H9 (cell line): Measurements from ENCODE around the gene VPS72. TPM values are rescaled to one million over a fixed set of nuclear protein-coding genes. Genes with fewer than 3 reads are reported as not detected.

Experiments
- DNase-seq: peaks from one replicate; pipeline ENCODE4 v3.0.0-alpha.2; 2017
- H2AFZ ChIP-seq: one replicate; pipeline ENCODE4 v1.6.1; 2013; ENCODE audit warnings: mild to moderate bottlenecking, low read length, control low read depth, moderate library complexity
- H2AK5ac ChIP-seq: 2 replicates; pipeline ENCODE4 v1.6.1; 2013; ENCODE audit warnings: low read length, control low read depth, mixed read lengths; ENCODE audit not compliant: insufficient read length
- H2BK120ac ChIP-seq: one replicate; pipeline ENCODE4 v1.6.1; 2013; ENCODE audit warnings: low read depth, mild to moderate bottlenecking, low read length, control low read depth, inconsistent platforms; ENCODE audit not compliant: poor library complexity, severe bottlenecking
- H2BK12ac ChIP-seq: 2 replicates; pipeline ENCODE4 v1.6.1; 2013; ENCODE audit warnings: low read length, control low read depth, mixed read lengths, low read depth; ENCODE audit not compliant: insufficient read length
- H2BK15ac ChIP-seq: 2 replicates; pipeline ENCODE4 v1.6.1; 2013; ENCODE audit warnings: low read depth, low read length, control low read depth
- H2BK20ac ChIP-seq: one replicate; pipeline ENCODE4 v1.6.1; 2013; ENCODE audit warnings: low read depth, mild to moderate bottlenecking, low read length, control low read depth, inconsistent platforms; ENCODE audit not compliant: poor library complexity, severe bottlenecking
- H2BK5ac ChIP-seq: 2 replicates; pipeline ENCODE4 v1.6.1; 2013; ENCODE audit warnings: low read length, control low read depth, mixed read lengths; ENCODE audit not compliant: insufficient read length
- H3K14ac ChIP-seq: 2 replicates; pipeline ENCODE4 v1.6.1; 2013; ENCODE audit warnings: low read length, control low read depth; ENCODE audit not compliant: insufficient read depth
- H3K18ac ChIP-seq: 2 replicates; pipeline ENCODE4 v1.6.1; 2013; ENCODE audit warnings: low read depth, mild to moderate bottlenecking, mixed read lengths, low read length, control low read depth; ENCODE audit not compliant: insufficient read length
- H3K23ac ChIP-seq: 2 replicates; pipeline ENCODE4 v1.6.1; 2013; ENCODE audit warnings: low read length, control low read depth, mixed read lengths, low read depth; ENCODE audit not compliant: insufficient read length
- H3K23me2 ChIP-seq: 2 replicates; pipeline ENCODE4 v1.6.1; 2013; ENCODE audit warnings: low read depth, mild to moderate bottlenecking, mixed read lengths, low read length, control low read depth; ENCODE audit not compliant: insufficient read length, poor library complexity, severe bottlenecking
- H3K27ac ChIP-seq: 2 replicates; pipeline ENCODE4 v1.5.1; 2013; ENCODE audit warnings: low read length, control low read depth, mixed read lengths, low read depth; ENCODE audit not compliant: insufficient read length
- H3K27me3 ChIP-seq: 2 replicates; pipeline ENCODE4 v1.6.1; 2013; ENCODE audit warnings: low read length, control low read depth, inconsistent platforms; ENCODE audit not compliant: insufficient read depth
- H3K4ac ChIP-seq: 2 replicates; pipeline ENCODE4 v1.6.1; 2013; ENCODE audit warnings: low read depth, mild to moderate bottlenecking, control low read depth, inconsistent platforms, low read length, moderate library complexity
- H3K4me1 ChIP-seq: 2 replicates; pipeline ENCODE4 v1.6.1; 2013; ENCODE audit warnings: low read length, control low read depth, inconsistent platforms; ENCODE audit not compliant: insufficient read depth
- H3K4me2 ChIP-seq: 2 replicates; pipeline ENCODE4 v1.6.1; 2013; ENCODE audit warnings: low read length, control low read depth, mixed read lengths; ENCODE audit not compliant: insufficient read length, insufficient read depth
- H3K56ac ChIP-seq: 2 replicates; pipeline ENCODE4 v1.6.1; 2013; ENCODE audit warnings: low read depth, mild to moderate bottlenecking, mixed read lengths, low read length, control low read depth; ENCODE audit not compliant: insufficient read length
- H3K79me1 ChIP-seq: 2 replicates; pipeline ENCODE4 v1.6.1; 2013; ENCODE audit warnings: low read depth, mild to moderate bottlenecking, moderate library complexity, low read length, control low read depth, inconsistent platforms; ENCODE audit not compliant: insufficient read depth, poor library complexity, severe bottlenecking
- H3K79me2 ChIP-seq: 2 replicates; pipeline ENCODE4 v1.6.1; 2013; ENCODE audit warnings: low read length, control low read depth, inconsistent platforms; ENCODE audit not compliant: insufficient read depth
- H3K9ac ChIP-seq: 2 replicates; pipeline ENCODE4 v1.6.1; 2013; ENCODE audit warnings: low read length, control low read depth, mixed read lengths; ENCODE audit not compliant: insufficient read length; ENCODE audit errors: extremely low read depth
- H3K9me3 ChIP-seq: one replicate; pipeline ENCODE4 v1.6.1; 2013; ENCODE audit warnings: low read depth, low read length, inconsistent platforms; ENCODE audit not compliant: control insufficient read depth
- H3T11ph ChIP-seq: one replicate; pipeline ENCODE4 v1.6.1; 2013; ENCODE audit warnings: mild to moderate bottlenecking, low read length, control low read depth, inconsistent platforms
- H4K20me1 ChIP-seq: one replicate; pipeline ENCODE4 v1.6.1; 2013; ENCODE audit not compliant: control insufficient read depth, insufficient read length, insufficient read depth
- H4K5ac ChIP-seq: 2 replicates; pipeline ENCODE4 v1.6.1; 2013; ENCODE audit warnings: low read depth, mild to moderate bottlenecking, mixed read lengths, low read length, control low read depth; ENCODE audit not compliant: insufficient read length
- H4K8ac ChIP-seq: replicated peaks from 2 replicates; pipeline ENCODE4 v1.6.1; 2013; ENCODE audit warnings: low read length, control low read depth, mixed read lengths, low read depth; ENCODE audit not compliant: insufficient read length
- H4K91ac ChIP-seq: 2 replicates; pipeline ENCODE4 v1.6.1; 2013; ENCODE audit warnings: low read depth, mild to moderate bottlenecking, moderate library complexity, mixed read lengths, low read length, control low read depth; ENCODE audit not compliant: insufficient read length
- H3K27ac Mint-ChIP-seq, 3 experiments: 2 replicates in 2 of 3; 3 replicates in 1 of 3; pipeline ENCODE4 v1.8.0; 2020 to 2021; ENCODE audit warnings: mixed read lengths in 3 of 3, mild to moderate bottlenecking in 1 of 3, moderate library complexity in 1 of 3
- H3K27me3 Mint-ChIP-seq: 2 replicates; pipeline ENCODE4 v1.8.0; 2021; ENCODE audit warnings: low read depth, mild to moderate bottlenecking, moderate library complexity, mixed read lengths
- H3K36me3 Mint-ChIP-seq, 3 experiments: 2 replicates in 2 of 3; 3 replicates in 1 of 3; pipeline ENCODE4 v1.8.0; 2020 to 2021; ENCODE audit warnings: low read depth in 3 of 3, mixed read lengths in 3 of 3; ENCODE audit not compliant: insufficient read depth in 1 of 3
- H3K4me1 Mint-ChIP-seq, 2 experiments: 2 replicates each; pipeline ENCODE4 v1.8.0; 2020; ENCODE audit warnings: mixed read lengths in 2 of 2
- H3K4me3 Mint-ChIP-seq, 2 experiments: 2 replicates in 1 of 2; 3 replicates in 1 of 2; pipeline ENCODE4 v1.8.0; 2020 to 2021; ENCODE audit warnings: mild to moderate bottlenecking in 2 of 2, mixed read lengths in 2 of 2, moderate library complexity in 1 of 2
- H3K9me3 Mint-ChIP-seq, 2 experiments: 2 replicates in 1 of 2; 3 replicates in 1 of 2; pipeline ENCODE4 v1.8.0; 2020; ENCODE audit warnings: mild to moderate bottlenecking in 2 of 2, mixed read lengths in 2 of 2, moderate library complexity in 1 of 2
- WGBS: extraction: QIAGEN DNeasy Blood & Tissue Kit; methylation state at CpG from one replicate; pipeline ENCODE4 v1.1.7; 2013; ENCODE audit warnings: missing lambda C conversion rate, low lambda C conversion rate, mixed read lengths; ENCODE audit not compliant: insufficient read length; ENCODE audit errors: extremely low coverage; 5-methylcytosine and 5-hydroxymethylcytosine counted together
- total RNA-seq: library from RNA; stranded (reverse); gene quantifications from 2 replicates; pipeline ENCODE4 v1.2.1, GENCODE V29; 2021
- TF ChIP-seq, protein P1 (sequence below): fragments of 200-600 bp; sonication (generic); conservative IDR thresholded peaks from 3 replicates; pipeline ENCODE4 v1.8.0; 2021; ENCODE audit warnings: antibody characterized with exemption, mild to moderate bottlenecking

VPS72 gene
- total RNA-seq, 1 experiment from 2014 or later: 91.4 TPM

DNA sequence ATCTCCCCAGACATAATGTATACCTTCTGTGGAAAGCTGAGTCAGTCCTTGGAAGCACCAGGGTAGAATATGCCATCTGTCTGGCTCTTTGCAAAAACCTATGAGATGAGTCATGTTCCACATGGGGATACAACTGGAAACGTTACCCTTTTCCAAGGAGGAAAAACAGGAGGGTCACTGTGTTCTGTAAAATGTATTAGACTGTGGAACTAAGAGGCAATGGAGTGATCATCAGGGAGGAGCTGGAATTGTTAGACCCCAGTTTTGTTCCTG, 48.4 kb upstream of the VPS72 start:
- DNase-seq: no peak

More for the DNA sequence above, 48.4 kb upstream of the VPS72 start:
- Mint-ChIP-seq H3K27ac (no peak overlapping the region), H3K4me1 (no peaks in the 10 kb centered on the region), H3K9me3 (no peaks in the 10 kb centered on the region), H3K4me3 (no peak overlapping the region), H3K36me3 (peaks cover 60 to 97% (median 93%) of the 10 kb centered on the region in 3 experiments; a peak in 6 of 7 replicates), H3K27me3 (no peaks in the 10 kb centered on the region)
- Histone ChIP-seq H3K23ac (no peak overlapping the region), H3K4me2 (no peak overlapping the region), H4K5ac (no peak overlapping the region), H3K79me1 (no peaks in the 10 kb centered on the region), H2BK5ac (no peak overlapping the region), H3K27me3 (no peaks in the 10 kb centered on the region), H3K18ac (no peak overlapping the region), H4K20me1 (no peaks in the 10 kb centered on the region), H4K8ac (no peak overlapping the region), H2BK15ac (no peak overlapping the region), H3K14ac (no peak overlapping the region), H2BK20ac (no peak overlapping the region), H2BK120ac (no peak overlapping the region), H2AFZ (no peak overlapping the region), H2AK5ac (no peak overlapping the region), H2BK12ac (no peak overlapping the region), H3K23me2 (no peaks in the 10 kb centered on the region), H3K9me3 (no peaks in the 10 kb centered on the region), H3K56ac (no peak overlapping the region), H4K91ac (no peak overlapping the region), H3K4me1 (no peaks in the 10 kb centered on the region), H3K9ac (no peak overlapping the region), H3K79me2 (no peaks in the 10 kb centered on the region), H3K27ac (no peak overlapping the region), H3K4ac (no peak overlapping the region), H3T11ph (no peak overlapping the region)
- TF ChIP-seq, protein P1, sequence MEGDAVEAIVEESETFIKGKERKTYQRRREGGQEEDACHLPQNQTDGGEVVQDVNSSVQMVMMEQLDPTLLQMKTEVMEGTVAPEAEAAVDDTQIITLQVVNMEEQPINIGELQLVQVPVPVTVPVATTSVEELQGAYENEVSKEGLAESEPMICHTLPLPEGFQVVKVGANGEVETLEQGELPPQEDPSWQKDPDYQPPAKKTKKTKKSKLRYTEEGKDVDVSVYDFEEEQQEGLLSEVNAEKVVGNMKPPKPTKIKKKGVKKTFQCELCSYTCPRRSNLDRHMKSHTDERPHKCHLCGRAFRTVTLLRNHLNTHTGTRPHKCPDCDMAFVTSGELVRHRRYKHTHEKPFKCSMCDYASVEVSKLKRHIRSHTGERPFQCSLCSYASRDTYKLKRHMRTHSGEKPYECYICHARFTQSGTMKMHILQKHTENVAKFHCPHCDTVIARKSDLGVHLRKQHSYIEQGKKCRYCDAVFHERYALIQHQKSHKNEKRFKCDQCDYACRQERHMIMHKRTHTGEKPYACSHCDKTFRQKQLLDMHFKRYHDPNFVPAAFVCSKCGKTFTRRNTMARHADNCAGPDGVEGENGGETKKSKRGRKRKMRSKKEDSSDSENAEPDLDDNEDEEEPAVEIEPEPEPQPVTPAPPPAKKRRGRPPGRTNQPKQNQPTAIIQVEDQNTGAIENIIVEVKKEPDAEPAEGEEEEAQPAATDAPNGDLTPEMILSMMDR: no peak
- no CpG with 5 or more reads among the region's 1 CpG for WGBS
